Skin epidermis (tissue), 12 donors: Measurements from ENCODE around the gene PDE3B.
A peak's percentile ranks its signal among the peaks of the same experiment; 100 is the strongest.

Experiments
- H3K27ac ChIP-seq, 21 experiments: fragments of 200-600 bp; sonication (generic) in 11 of 21; one replicate each; pipeline ENCODE4 v1.5.0; 2020; ENCODE audit warnings: mild to moderate bottlenecking in 3 of 21, inconsistent platforms in 2 of 21, moderate library complexity in 2 of 21
- H3K4me3 ChIP-seq, 7 experiments: fragments of 200-600 bp; sonication (generic) in 2 of 7; one replicate each; pipeline ENCODE4 v1.5.0; 2020; ENCODE audit warnings: inconsistent platforms in 2 of 7, mild to moderate bottlenecking in 2 of 7, moderate library complexity in 1 of 7

The PDE3B gene

GRCh38 chr11:14905104-14906033 lies 261.8 kb downstream of the PDE3B start:
- peak overlapping the region in 14 of 21 experiments; percentile 6 to 74 (median 49) for H3K27ac ChIP-seq

GRCh38 chr11:14906578-14906977 lies 263.0 kb downstream of the PDE3B start:
- no peak overlapping the region for H3K27ac ChIP-seq
- no peak overlapping the region for H3K4me3 ChIP-seq

More at GRCh38 chr11:14905104-14906033, 261.8 kb downstream of the PDE3B start:
- H3K4me3 ChIP-seq: peak overlapping the region; percentile 39 to 55 (median 50)

- no peak overlapping the region for H3K4me3 ChIP-seq
- no peak overlapping the region for H3K27ac ChIP-seq
Measured at GRCh38 chr11:14906993-14907392, 263.4 kb downstream of the PDE3B start.

- H3K4me3 ChIP-seq: no peak overlapping the region
- no peak overlapping the region for H3K27ac ChIP-seq
Measured at GRCh38 chr11:14907411-14908213, 264.0 kb downstream of the PDE3B start.

- no peak overlapping the region for H3K27ac ChIP-seq
- H3K4me3 ChIP-seq: no peak overlapping the region
Measured at GRCh38 chr11:14908214-14908880, 264.7 kb downstream of the PDE3B start.

- Histone ChIP-seq H3K4me3 (no peak overlapping the region), H3K27ac (no peak overlapping the region)
Measured at GRCh38 chr11:14914536-14914935, 270.9 kb downstream of the PDE3B start.

- Histone ChIP-seq H3K27ac (no peak overlapping the region), H3K4me3 (no peak overlapping the region)
Measured at GRCh38 chr11:14916403-14916802, 272.8 kb downstream of the PDE3B start.
